Parietal lobe (tissue), 1 donor: Measurements from ENCODE around the gene OR12D1. TPM values are rescaled to one million over a fixed set of nuclear protein-coding genes. Genes with fewer than 3 reads are reported as not detected.

Experiments used
- total RNA-seq: library from RNA; depleted of rRNA; stranded (reverse); fragments of >200 nt; gene quantifications from one replicate; pipeline ENCODE4 v1.2.3, GENCODE V29; 2014

OR12D1 gene
- not detected for total RNA-seq

GRCh38 chr6:29414588-29414987 is at the start of gene OR12D1:
TSS of gene OR12D1 (plus strand) at chr6:29414928.

DNA sequence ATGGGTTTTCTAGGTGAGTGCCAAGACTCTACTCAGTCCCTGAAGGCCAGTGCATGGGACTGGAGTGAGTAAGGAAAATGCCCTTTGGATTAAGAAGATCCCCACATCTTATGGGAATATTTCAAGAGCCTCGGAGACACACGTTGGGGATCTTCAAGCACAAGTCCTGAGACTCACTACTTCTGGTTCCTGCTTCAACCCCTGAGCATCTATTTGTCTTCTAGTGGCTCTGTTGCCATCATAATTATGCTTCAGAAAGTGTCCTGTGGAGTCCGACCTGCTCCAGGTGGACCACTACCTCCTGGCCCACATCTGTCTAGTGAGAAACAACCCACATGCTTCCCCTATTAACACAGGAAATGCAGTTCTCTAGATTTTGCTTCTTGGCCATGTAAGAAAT is 46.0 kb upstream of the OR12D1 start, which contains the start of gene OR5V1:
Gene OR5V1, minus strand, starts transcription at position 101 of the 400 bp plus-strand sequence. CDS start 12,670 bp downstream, outside the sequence.

GRCh38 chr6:29375191-29375590 is 39.5 kb upstream of the OR12D1 start, which contains the start of gene OR12D3:
TSS of gene OR12D3 (minus strand) at chr6:29375291. CDS start at chr6:29375287, 4 bp downstream.

DNA sequence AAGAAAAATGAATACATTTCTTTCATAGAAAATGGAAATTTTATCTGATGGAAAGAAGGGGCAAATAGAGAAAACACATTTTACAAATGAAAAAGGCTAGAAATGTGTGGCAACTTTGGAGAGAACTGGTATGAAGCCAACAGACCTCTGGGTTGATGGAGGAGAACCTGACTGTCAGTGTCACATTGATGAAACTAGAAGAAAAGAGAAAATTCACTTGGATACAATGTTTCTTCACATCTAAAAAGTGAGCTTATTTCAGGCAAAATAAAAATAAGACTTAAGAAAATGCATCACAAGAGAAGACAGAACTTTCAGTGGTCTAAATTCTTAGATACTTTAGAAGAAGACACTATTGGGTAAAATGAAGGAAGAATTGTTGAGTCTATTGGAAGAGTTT is 19.4 kb upstream of the OR12D1 start, which contains the start of gene OR12D2:
Gene OR12D2, plus strand, starts transcription at position 301 of the 400 bp plus-strand sequence. CDS start 1,069 bp downstream, outside the sequence.

GRCh38 chr6:29439006-29439405 is 24.3 kb downstream of the OR12D1 start, which contains the start of gene OR10C1:
TSS of gene OR10C1 (plus strand) at chr6:29439306. CDS start at chr6:29440016, 710 bp downstream.

GRCh38 chr6:29456971-29457370 is 42.2 kb downstream of the OR12D1 start, which contains the start of the genes OR11A1 and OR2H1:
TSS of gene OR11A1 (minus strand) at chr6:29457071. CDS start at chr6:29427641, 29,430 bp downstream.
TSS of gene OR2H1 (plus strand) at chr6:29457155. CDS start at chr6:29461770, 4,615 bp downstream.

Other genes starting within 250 kb of the OR12D1 start
- gene OR2J2, start 244.0 kb upstream of the OR12D1 start, total RNA-seq: not detected
- not detected for gene OR14J1, start 113.2 kb upstream of the OR12D1 start, total RNA-seq
- not detected for gene OR5V1, start 46.1 kb upstream of the OR12D1 start, total RNA-seq
- gene OR12D3, start 39.6 kb upstream of the OR12D1 start, total RNA-seq: not detected
- gene OR12D2, start 19.3 kb upstream of the OR12D1 start, total RNA-seq: not detected
- gene OR10C1, start 24.4 kb downstream of the OR12D1 start, total RNA-seq: not detected
- gene OR11A1, start 42.1 kb downstream of the OR12D1 start, total RNA-seq: not detected
- not detected for gene OR2H1, start 42.2 kb downstream of the OR12D1 start, total RNA-seq
- gene MAS1L, start 73.0 kb downstream of the OR12D1 start, total RNA-seq: not detected
- gene UBD, start 144.8 kb downstream of the OR12D1 start, total RNA-seq: not detected
- gene OR2H2, start 170.2 kb downstream of the OR12D1 start, total RNA-seq: not detected
- gene GABBR1, start 218.3 kb downstream of the OR12D1 start, total RNA-seq: 188 TPM
- 0.31 TPM for gene MOG, start 242.2 kb downstream of the OR12D1 start, total RNA-seq